Right lobe of liver (tissue), 4 donors: ENCODE data around the gene ZNF286A.
"Not testable (repeated sequence)": the region's sequence is repeated elsewhere in the genome, so short reads cannot be mapped to it uniquely, and the experiment has no call there.

Experiments used
- POLR2A ChIP-seq: fragments of 450-650 bp; IDR thresholded peaks from one replicate; pipeline ENCODE4 v1.6.1; 2017; ENCODE audit warnings: antibody characterized with exemption, mild to moderate bottlenecking
- TF ChIP-seq, protein P1 (sequence below), 4 donors: fragments of 200-600 bp in 3 of 4; fragments of 450-650 bp in 1 of 4; IDR thresholded peaks; one replicate each; pipeline versions ENCODE4 v1.5.1 to v1.8.0; 2016 to 2022; ENCODE audit warnings: antibody characterized with exemption in 4 of 4, mild to moderate bottlenecking in 2 of 4
- donor health status: DM: no; HTN: no; CAD: no.
- donor health status: DM: no; HTN: no; CAD: no.
- donor health status: DM: no; HTN: yes; CAD: no.

DNA sequence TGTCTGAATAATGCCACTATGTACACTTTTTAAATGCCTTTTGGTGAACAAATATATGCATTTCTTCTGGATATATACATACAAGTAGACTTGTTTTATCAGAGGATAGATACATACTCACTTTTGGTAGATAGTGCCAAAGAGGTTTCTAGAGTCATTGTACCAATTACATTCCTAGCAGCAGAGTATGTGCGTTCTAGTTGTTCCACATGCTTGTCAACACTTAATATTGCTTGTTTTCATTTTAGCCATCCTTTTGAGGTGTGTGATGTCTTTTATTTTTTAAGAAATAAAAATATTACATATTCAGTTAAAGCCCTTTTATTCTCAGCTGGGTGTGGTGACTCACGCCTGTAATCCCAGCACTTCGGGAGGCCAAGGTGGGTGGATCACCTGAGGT, 9.3 kb downstream of the ZNF286A start:
- TF ChIP-seq, protein P1, sequence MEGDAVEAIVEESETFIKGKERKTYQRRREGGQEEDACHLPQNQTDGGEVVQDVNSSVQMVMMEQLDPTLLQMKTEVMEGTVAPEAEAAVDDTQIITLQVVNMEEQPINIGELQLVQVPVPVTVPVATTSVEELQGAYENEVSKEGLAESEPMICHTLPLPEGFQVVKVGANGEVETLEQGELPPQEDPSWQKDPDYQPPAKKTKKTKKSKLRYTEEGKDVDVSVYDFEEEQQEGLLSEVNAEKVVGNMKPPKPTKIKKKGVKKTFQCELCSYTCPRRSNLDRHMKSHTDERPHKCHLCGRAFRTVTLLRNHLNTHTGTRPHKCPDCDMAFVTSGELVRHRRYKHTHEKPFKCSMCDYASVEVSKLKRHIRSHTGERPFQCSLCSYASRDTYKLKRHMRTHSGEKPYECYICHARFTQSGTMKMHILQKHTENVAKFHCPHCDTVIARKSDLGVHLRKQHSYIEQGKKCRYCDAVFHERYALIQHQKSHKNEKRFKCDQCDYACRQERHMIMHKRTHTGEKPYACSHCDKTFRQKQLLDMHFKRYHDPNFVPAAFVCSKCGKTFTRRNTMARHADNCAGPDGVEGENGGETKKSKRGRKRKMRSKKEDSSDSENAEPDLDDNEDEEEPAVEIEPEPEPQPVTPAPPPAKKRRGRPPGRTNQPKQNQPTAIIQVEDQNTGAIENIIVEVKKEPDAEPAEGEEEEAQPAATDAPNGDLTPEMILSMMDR (IDR thresholded peaks at IDR 0.05): not testable (repeated sequence)
- not testable (repeated sequence) for TF ChIP-seq POLR2A
